ENCODE results near the gene ZMYND8. TPM values are rescaled to one million over a fixed set of nuclear protein-coding genes. Genes with fewer than 3 reads are reported as not detected.
A peak's percentile ranks its signal among the peaks of the same experiment; 100 is the strongest.

The ZMYND8 gene
- total and polyA plus RNA-seq, 2 of the 4 experiments (the other 2 are of a cell fraction): 24.0 to 28.2 TPM

DNA sequence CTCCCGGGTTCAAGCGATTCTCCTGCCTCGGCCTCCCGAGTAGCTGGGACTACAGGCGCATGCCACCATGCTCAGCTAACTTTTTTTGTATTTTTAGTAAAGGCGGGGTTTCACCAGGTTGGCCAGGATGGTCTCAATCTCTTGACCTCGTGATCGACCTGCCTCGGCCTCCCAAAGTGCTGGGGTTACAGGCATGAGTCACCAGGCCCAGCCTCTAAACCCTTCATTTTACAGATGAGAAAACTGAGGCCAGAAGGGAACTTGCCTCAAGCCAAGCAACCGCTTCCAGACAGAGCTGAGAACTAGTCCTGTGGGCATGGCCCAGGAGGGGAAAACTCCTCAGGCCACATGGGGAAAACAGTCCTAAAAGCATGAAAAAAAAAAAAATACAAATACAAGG, 47.1 kb downstream of the ZMYND8 start:
- H3K4ac ChIP-seq (ENCODE audit: low read depth, low read length): no peak overlapping the region
- WGBS, 2 experiments (ENCODE audit: extremely low coverage in 2 of 2, insufficient read length in 1 of 2): no CpG with 5 or more reads among the region's 10 CpGs
- H4K20me1 ChIP-seq (ENCODE audit: insufficient read depth, low read length): no peaks in the 10 kb centered on the region
- H2AK5ac ChIP-seq (ENCODE audit: low read depth, low read length): peak overlapping the region; percentile 24; the same call in 1 of the 2 replicates
- H3K36me3 ChIP-seq (ENCODE audit: control insufficient read depth, insufficient read depth, low read length): peaks cover 18% of the 10 kb centered on the region
- no peak overlapping the region for H2BK120ac ChIP-seq (ENCODE audit: low read depth, low read length)
- H3K56ac ChIP-seq (ENCODE audit: extremely low read depth, insufficient read depth, low read length): no peak overlapping the region
- H3K4me1 ChIP-seq (ENCODE audit: control insufficient read depth, insufficient read depth, low read length): peaks cover 8% of the 10 kb centered on the region
- in situ Hi-C loops (cut with MboI; ENCODE audit: low sequenced_read_pairs) (no loop called here), intact Hi-C loops (cut with micrococcal nuclease) (no loop called here), dilution Hi-C loops (cut with HindIII; ENCODE audit: low sequenced_read_pairs, unreplicated experiment) (no loop called here)
- H3K27me3 ChIP-seq (ENCODE audit: control insufficient read depth, insufficient read depth, low read length): no peaks in the 10 kb centered on the region
- no peak overlapping the region for H4K5ac ChIP-seq (ENCODE audit: low read depth, low read length)
- H3K23ac ChIP-seq (ENCODE audit: low read depth, low read length): no peak overlapping the region
- no TSS peak for BruUV-seq (replicated peaks)
- no peak for ATAC-seq (ENCODE audit: low read depth)
- no peak overlapping the region for H2BK15ac ChIP-seq (ENCODE audit: low read depth, low read length)
- no peak overlapping the region for H3K14ac ChIP-seq (replicated peaks; ENCODE audit: low read depth, low read length)
- H3K4me2 ChIP-seq (ENCODE audit: low read depth, low read length): no peak overlapping the region
- CTCF ChIA-PET: interaction anchor here (0.6 to 1.9 kb wide), 2 partner anchors 75 to 77 kb away, joined by 5 to 8 read pairs; no protein-coding TSS in a partner anchor
- H4K8ac ChIP-seq (ENCODE audit: low read depth in 2 of 2, low read length in 2 of 2): no peak overlapping the region
- no peak overlapping the region for H3K27ac ChIP-seq (ENCODE audit: insufficient read depth, low read length)
- POLR2A ChIA-PET (ENCODE audit: unreplicated experiment): no interaction called here
- no peak overlapping the region for H3K18ac ChIP-seq (ENCODE audit: low read depth, low read length)
- H3K9me1 ChIP-seq (ENCODE audit: insufficient read depth, low read length): peaks cover 20% of the 10 kb centered on the region
- no peak overlapping the region for H2AK9ac ChIP-seq (replicated peaks; ENCODE audit: low read depth, low read length, poor library complexity)
- no peak overlapping the region for H2BK5ac ChIP-seq (ENCODE audit: low read depth, low read length, poor library complexity, severe bottlenecking)
- no peak overlapping the region for H4K91ac ChIP-seq (ENCODE audit: insufficient read depth, low read depth, low read length)
- no peak overlapping the region for H3K4me3 ChIP-seq (ENCODE audit: insufficient read depth, low read depth, low read length)
- H3K9ac ChIP-seq (ENCODE audit: low read depth, low read length): no peak overlapping the region
- H2BK20ac ChIP-seq (ENCODE audit: low read depth, low read length): no peak overlapping the region
- no peak for DNase-seq
- no peak for TF ChIP-seq RFX5 (IDR thresholded peaks at IDR 0.05; ENCODE audit: low read depth, low read length)
- no peak for TF ChIP-seq MAFK (IDR thresholded peaks at IDR 0.05; ENCODE audit: low read depth, low read length)
- TF ChIP-seq CEBPB (IDR thresholded peaks at IDR 0.05; ENCODE audit: low read depth, low read length): no peak
- TF ChIP-seq RAD21 (IDR thresholded peaks at IDR 0.05; ENCODE audit: low read length): no peak
- no peak for TF ChIP-seq RCOR1 (IDR thresholded peaks at IDR 0.05; ENCODE audit: insufficient replicate concordance, low read length)
- no peak for TF ChIP-seq MXI1 (IDR thresholded peaks at IDR 0.05; ENCODE audit: borderline replicate concordance, low read depth, low read length)
- TF ChIP-seq FOS (IDR thresholded peaks at IDR 0.05; ENCODE audit: low read depth, low read length): no peak
- no peak for TF ChIP-seq BHLHE40 (IDR thresholded peaks at IDR 0.05; ENCODE audit: low read depth, low read length)
- TF ChIP-seq, protein P1, sequence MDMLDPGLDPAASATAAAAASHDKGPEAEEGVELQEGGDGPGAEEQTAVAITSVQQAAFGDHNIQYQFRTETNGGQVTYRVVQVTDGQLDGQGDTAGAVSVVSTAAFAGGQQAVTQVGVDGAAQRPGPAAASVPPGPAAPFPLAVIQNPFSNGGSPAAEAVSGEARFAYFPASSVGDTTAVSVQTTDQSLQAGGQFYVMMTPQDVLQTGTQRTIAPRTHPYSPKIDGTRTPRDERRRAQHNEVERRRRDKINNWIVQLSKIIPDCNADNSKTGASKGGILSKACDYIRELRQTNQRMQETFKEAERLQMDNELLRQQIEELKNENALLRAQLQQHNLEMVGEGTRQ (IDR thresholded peaks at IDR 0.05; ENCODE audit: low read depth, low read length): no peak
- TF ChIP-seq, protein P2, sequence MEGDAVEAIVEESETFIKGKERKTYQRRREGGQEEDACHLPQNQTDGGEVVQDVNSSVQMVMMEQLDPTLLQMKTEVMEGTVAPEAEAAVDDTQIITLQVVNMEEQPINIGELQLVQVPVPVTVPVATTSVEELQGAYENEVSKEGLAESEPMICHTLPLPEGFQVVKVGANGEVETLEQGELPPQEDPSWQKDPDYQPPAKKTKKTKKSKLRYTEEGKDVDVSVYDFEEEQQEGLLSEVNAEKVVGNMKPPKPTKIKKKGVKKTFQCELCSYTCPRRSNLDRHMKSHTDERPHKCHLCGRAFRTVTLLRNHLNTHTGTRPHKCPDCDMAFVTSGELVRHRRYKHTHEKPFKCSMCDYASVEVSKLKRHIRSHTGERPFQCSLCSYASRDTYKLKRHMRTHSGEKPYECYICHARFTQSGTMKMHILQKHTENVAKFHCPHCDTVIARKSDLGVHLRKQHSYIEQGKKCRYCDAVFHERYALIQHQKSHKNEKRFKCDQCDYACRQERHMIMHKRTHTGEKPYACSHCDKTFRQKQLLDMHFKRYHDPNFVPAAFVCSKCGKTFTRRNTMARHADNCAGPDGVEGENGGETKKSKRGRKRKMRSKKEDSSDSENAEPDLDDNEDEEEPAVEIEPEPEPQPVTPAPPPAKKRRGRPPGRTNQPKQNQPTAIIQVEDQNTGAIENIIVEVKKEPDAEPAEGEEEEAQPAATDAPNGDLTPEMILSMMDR (conservative IDR thresholded peaks at IDR 0.05; ENCODE audit: low read depth, low read length): no peak
- TF ChIP-seq CHD1 (IDR thresholded peaks at IDR 0.05; ENCODE audit: low read depth, low read length): no peak
- TF ChIP-seq MAZ (IDR thresholded peaks at IDR 0.05; ENCODE audit: borderline replicate concordance, low read depth, low read length): no peak
- TF ChIP-seq NFE2L2 (IDR thresholded peaks at IDR 0.05; ENCODE audit: low read depth, low read length): no peak
- TF ChIP-seq SMC3 (IDR thresholded peaks at IDR 0.05; ENCODE audit: low read depth, low read length): no peak
- H2AFZ ChIP-seq (replicated peaks; ENCODE audit: low read length, poor library complexity): no peak overlapping the region
- H3K9me3 ChIP-seq (ENCODE audit: control insufficient read depth, insufficient read depth, low read length): no peaks in the 10 kb centered on the region
- peaks cover 48 to 76% of the 10 kb centered on the region in 2 experiments for H3K79me1 ChIP-seq (ENCODE audit: low read depth in 1 of 2, low read length in 2 of 2)

Data from IMR-90 (cell line).